Loucy (cell line): ENCODE data around the gene TNFSF4.

Source experiments
- CTCF ChIP-seq: fragments of 200-600 bp; sonication (generic); conservative IDR thresholded peaks from 2 replicates; pipeline ENCODE4 v1.5.1; 2014; ENCODE audit warnings: mild to moderate bottlenecking, antibody characterized with exemption, low read length
- EZH2phosphoT487 ChIP-seq: fragments of 200-600 bp; IDR thresholded peaks from 2 replicates; pipeline ENCODE4 v1.6.1; 2018; ENCODE audit warnings: antibody characterized with exemption, mild to moderate bottlenecking, moderate library complexity, borderline replicate concordance

DNA sequence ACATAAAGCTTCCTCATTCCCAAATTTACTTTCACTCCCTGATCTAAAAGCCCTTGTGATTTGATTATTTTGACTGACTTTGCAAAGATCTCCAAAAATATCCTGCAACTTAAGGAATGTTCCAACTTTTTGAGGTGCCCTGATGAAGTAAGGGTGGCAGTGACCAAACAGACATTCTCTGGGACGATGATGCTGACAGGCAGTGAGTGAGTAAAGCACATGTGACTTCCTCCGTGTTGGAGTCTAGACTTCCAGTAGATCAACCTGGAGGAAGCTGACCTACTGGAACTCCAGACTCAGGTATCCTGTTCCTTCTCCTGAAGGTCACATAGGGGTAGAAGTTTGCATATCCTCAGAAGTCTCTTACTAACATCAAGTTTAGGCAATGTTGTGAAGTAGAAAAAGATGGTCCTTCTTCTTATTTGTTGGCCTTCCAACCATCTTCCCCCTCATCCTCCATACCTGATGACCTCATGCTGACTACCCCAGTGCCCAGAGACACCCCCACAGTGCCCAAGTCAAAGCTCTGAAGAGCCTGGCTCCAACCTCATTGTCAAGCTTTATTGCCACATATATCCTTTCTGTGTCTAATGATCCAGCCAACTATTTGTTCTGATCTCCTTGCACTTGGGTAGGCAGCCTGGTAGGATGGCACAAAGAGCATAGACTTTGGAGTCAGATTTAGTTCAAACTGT lies 16.0 kb downstream of the TNFSF4 start:
- TF ChIP-seq CTCF (no peak), EZH2phosphoT487 (no peak)
